Fibroblast of lung (primary cell): ENCODE measurements around the gene TPST2. TPM values are rescaled to one million over a fixed set of nuclear protein-coding genes. Genes with fewer than 3 reads are reported as not detected.

Source experiments
- DNase-seq, 2 donors: peaks; one replicate each; pipeline versions ENCODE4 v3.0.0 to v3.0.0-alpha.2; 2010; ENCODE audit warnings: low read depth in 2 of 2
- H2AFZ ChIP-seq: 2 replicates; pipeline ENCODE4 v1.5.1; 2012; ENCODE audit warnings: low read length, control low read depth, inconsistent platforms
- H3K27ac ChIP-seq: 2 replicates; pipeline ENCODE4 v1.5.1; 2011; ENCODE audit warnings: low read length, control low read depth; ENCODE audit not compliant: insufficient read depth
- H3K27me3 ChIP-seq: 2 replicates; pipeline ENCODE4 v1.5.1; 2011; ENCODE audit warnings: mild to moderate bottlenecking, low read length; ENCODE audit not compliant: control insufficient read depth, insufficient read depth
- H3K36me3 ChIP-seq: 2 replicates; pipeline ENCODE4 v1.5.1; 2011; ENCODE audit warnings: low read length; ENCODE audit not compliant: control insufficient read depth, insufficient read depth
- H3K4me1 ChIP-seq: 2 replicates; pipeline ENCODE4 v1.5.1; 2011; ENCODE audit warnings: low read length; ENCODE audit not compliant: control insufficient read depth, insufficient read depth; ENCODE audit errors: extremely low read depth
- H3K4me2 ChIP-seq: 2 replicates; pipeline ENCODE4 v1.5.1; 2011; ENCODE audit warnings: low read length, control low read depth; ENCODE audit not compliant: insufficient read depth; ENCODE audit errors: extremely low read depth
- H3K4me3 ChIP-seq, 4 experiments: fragments of 200-600 bp in 1 of 4; sonication (generic) in 1 of 4; replicated peaks in 1 of 4; 2 replicates each; pipeline ENCODE4 v1.5.1; 2011 to 2016; ENCODE audit warnings: low read length in 4 of 4, low read depth in 3 of 4, mild to moderate bottlenecking in 3 of 4, control low read depth in 2 of 4, inconsistent platforms in 1 of 4, mixed read lengths in 1 of 4; ENCODE audit not compliant: insufficient read depth in 1 of 4; ENCODE audit errors: control extremely low read depth in 1 of 4
- H3K79me2 ChIP-seq: 2 replicates; pipeline ENCODE4 v1.5.1; 2012; ENCODE audit warnings: mild to moderate bottlenecking, low read length, inconsistent platforms; ENCODE audit not compliant: control insufficient read depth, insufficient read depth
- H3K9ac ChIP-seq: 2 replicates; pipeline ENCODE4 v1.5.1; 2011; ENCODE audit warnings: mild to moderate bottlenecking, low read length, control low read depth; ENCODE audit not compliant: insufficient read depth
- H3K9me3 ChIP-seq: 2 replicates; pipeline ENCODE4 v1.5.1; 2012; ENCODE audit warnings: low read depth, low read length; ENCODE audit not compliant: control insufficient read depth, insufficient read depth
- H4K20me1 ChIP-seq: 2 replicates; pipeline ENCODE4 v1.5.1; 2011; ENCODE audit warnings: low read length; ENCODE audit not compliant: control insufficient read depth, insufficient read depth; ENCODE audit errors: extremely low read depth
- CTCF ChIP-seq, 2 donors: IDR thresholded peaks in 1 of 2; conservative IDR thresholded peaks in 1 of 2; 1 replicate in 1 of 2; 2 replicates in 1 of 2; pipeline ENCODE4 v1.5.1; 2011 to 2012; ENCODE audit warnings: low read length in 2 of 2, control low read depth in 1 of 2, inconsistent platforms in 1 of 2, low read depth in 1 of 2, mild to moderate bottlenecking in 1 of 2
- EZH2 ChIP-seq: IDR thresholded peaks from 2 replicates; pipeline ENCODE4 v1.5.1; 2012; ENCODE audit warnings: low read length, control low read depth, mild to moderate bottlenecking; ENCODE audit errors: missing control alignments
- polyA plus RNA-seq, 2 donors: library from polyadenylated mRNA; depleted of rRNA in 1 of 2; stranded (reverse) in 1 of 2; unstranded in 1 of 2; fragments of >200 nt; gene quantifications; 2 replicates each; pipeline ENCODE4 v1.2.1, GENCODE V29; 2011 to 2012; ENCODE audit warnings: missing spikeins in 1 of 2
- total RNA-seq: library from RNA; depleted of rRNA; stranded (reverse); fragments of >200 nt; gene quantifications from 2 replicates; pipeline ENCODE4 v1.2.1, GENCODE V29; 2014

Gene TPST2
- total and polyA plus RNA-seq, 2 donors (not counting 1 experiment from before 2014, with no cell fraction given): 32.5 to 35.0 TPM

- H3K4me1 ChIP-seq: peaks cover 6% of the 10 kb centered on the region
- no peak overlapping the region for H3K4me2 ChIP-seq
- H3K27me3 ChIP-seq: no peaks in the 10 kb centered on the region
- no peak overlapping the region for H2AFZ ChIP-seq
- no peak overlapping the region for H3K4me3 ChIP-seq
- H3K79me2 ChIP-seq: peaks cover 13% of the 10 kb centered on the region
- H4K20me1 ChIP-seq: no peaks in the 10 kb centered on the region
- H3K27ac ChIP-seq: no peak overlapping the region
- peak in 1 of 2 donors; percentile 4 for DNase-seq
- H3K36me3 ChIP-seq: peaks cover 10% of the 10 kb centered on the region
- no peaks in the 10 kb centered on the region for H3K9me3 ChIP-seq
- no peak for TF ChIP-seq CTCF (conservative IDR thresholded peaks at IDR 0.05 in 1 of 2, IDR thresholded peaks at IDR 0.05 in 1 of 2; ENCODE audit: low read depth in 1 of 2, low read length in 2 of 2)
- TF ChIP-seq EZH2: no peak
- no peak overlapping the region for H3K9ac ChIP-seq
Measured at GRCh38 chr22:26487996-26488395, 101.9 kb downstream of the TPST2 start.

- no peak overlapping the region for H2AFZ ChIP-seq
- H3K27me3 ChIP-seq: no peaks in the 10 kb centered on the region
- no peak overlapping the region for H3K9ac ChIP-seq
- DNase-seq: no peak
- no peak for TF ChIP-seq CTCF (conservative IDR thresholded peaks at IDR 0.05 in 1 of 2, IDR thresholded peaks at IDR 0.05 in 1 of 2; ENCODE audit: low read depth in 1 of 2, low read length in 2 of 2)
- no peak for TF ChIP-seq EZH2
- no peak overlapping the region for H3K4me2 ChIP-seq
- peaks cover 9% of the 10 kb centered on the region for H3K4me1 ChIP-seq
- H3K9me3 ChIP-seq: no peaks in the 10 kb centered on the region
- peaks cover 15% of the 10 kb centered on the region for H3K79me2 ChIP-seq
- H3K4me3 ChIP-seq: no peak overlapping the region
- H4K20me1 ChIP-seq: no peaks in the 10 kb centered on the region
- H3K36me3 ChIP-seq: peaks cover 6% of the 10 kb centered on the region
- H3K27ac ChIP-seq: no peak overlapping the region
Measured at GRCh38 chr22:26486394-26486793, 103.5 kb downstream of the TPST2 start.

GRCh38 chr22:26485806-26486390, 104.0 kb downstream of the TPST2 start:
- no peaks in the 10 kb centered on the region for H3K9me3 ChIP-seq
- H3K79me2 ChIP-seq: peaks cover 15% of the 10 kb centered on the region
- H3K4me3 ChIP-seq: no peak overlapping the region
- H4K20me1 ChIP-seq: no peaks in the 10 kb centered on the region
- TF ChIP-seq EZH2 (no peak), CTCF (conservative IDR thresholded peaks at IDR 0.05 in 1 of 2, IDR thresholded peaks at IDR 0.05 in 1 of 2; ENCODE audit: low read depth in 1 of 2, low read length in 2 of 2) (no peak)
- no peaks in the 10 kb centered on the region for H3K27me3 ChIP-seq
- H3K27ac ChIP-seq: no peak overlapping the region
- no peak overlapping the region for H3K9ac ChIP-seq
- H3K4me1 ChIP-seq: peaks cover 9% of the 10 kb centered on the region
- no peak overlapping the region for H2AFZ ChIP-seq
- H3K4me2 ChIP-seq: no peak overlapping the region
- DNase-seq: no peak
- peaks cover 6% of the 10 kb centered on the region for H3K36me3 ChIP-seq
